Endodermal cell (in vitro differentiated cells): ENCODE results near the gene SMIM10. TPM values are rescaled to one million over a fixed set of nuclear protein-coding genes. Genes with fewer than 3 reads are reported as not detected.

Experiments used
- DNase-seq: peaks from one replicate; pipeline ENCODE4 v3.0.0-alpha.2; 2017
- H3K27ac ChIP-seq: 2 replicates; pipeline ENCODE4 v1.5.1; 2013; ENCODE audit warnings: mild to moderate bottlenecking, low read depth, low read length, moderate library complexity
- H3K27me3 ChIP-seq: 2 replicates; pipeline ENCODE4 v1.6.1; 2013; ENCODE audit warnings: mild to moderate bottlenecking, low read length, moderate library complexity; ENCODE audit not compliant: insufficient read depth, control insufficient read depth, poor library complexity, severe bottlenecking
- H3K36me3 ChIP-seq: 2 replicates; pipeline ENCODE4 v1.7.0; 2013; ENCODE audit warnings: mild to moderate bottlenecking, low read length, moderate library complexity; ENCODE audit not compliant: control insufficient read depth, insufficient read depth
- H3K4me1 ChIP-seq: one replicate; pipeline ENCODE4 v1.7.0; 2013; ENCODE audit warnings: low read length; ENCODE audit not compliant: control insufficient read depth, insufficient read depth
- H3K4me3 ChIP-seq: 2 replicates; pipeline ENCODE4 v1.5.1; 2013; ENCODE audit warnings: mild to moderate bottlenecking, low read length, moderate library complexity
- H3K9ac ChIP-seq: 2 replicates; pipeline ENCODE4 v1.6.1; 2013; ENCODE audit warnings: mild to moderate bottlenecking, low read length, moderate library complexity; ENCODE audit not compliant: poor library complexity, severe bottlenecking; ENCODE audit errors: extremely low read depth
- H3K9me3 ChIP-seq: 2 replicates; pipeline ENCODE4 v1.6.1; 2013; ENCODE audit warnings: mild to moderate bottlenecking, low read length, moderate library complexity; ENCODE audit not compliant: control insufficient read depth
- H3K27ac Mint-ChIP-seq: 2 replicates; pipeline ENCODE4 v1.8.0; 2020; ENCODE audit warnings: mixed read lengths
- H3K27me3 Mint-ChIP-seq: 2 replicates; pipeline ENCODE4 v1.8.0; 2021; ENCODE audit warnings: mild to moderate bottlenecking, mixed read lengths; ENCODE audit not compliant: insufficient read depth
- H3K36me3 Mint-ChIP-seq: 2 replicates; pipeline ENCODE4 v1.8.0; 2020; ENCODE audit warnings: low read depth, mixed read lengths
- H3K4me1 Mint-ChIP-seq: 2 replicates; pipeline ENCODE4 v1.8.0; 2020; ENCODE audit warnings: mixed read lengths
- H3K4me3 Mint-ChIP-seq: 2 replicates; pipeline ENCODE4 v1.8.0; 2020; ENCODE audit warnings: mild to moderate bottlenecking, moderate library complexity, mixed read lengths
- H3K9me3 Mint-ChIP-seq: 2 replicates; pipeline ENCODE4 v1.8.0; 2020; ENCODE audit warnings: mild to moderate bottlenecking, mixed read lengths
- CTCF ChIP-seq: fragments of 200-600 bp; sonication (generic); conservative IDR thresholded peaks from 2 replicates; pipeline ENCODE4 v1.5.0; 2021; ENCODE audit warnings: antibody characterized with exemption, mild to moderate bottlenecking
- WGBS, 2 experiments: methylation state at CpG; one replicate each; pipeline versions ENCODE4 v1.1.5 to v1.1.7; 2013; ENCODE audit warnings: missing lambda C conversion rate in 2 of 2, mixed read lengths in 1 of 2; ENCODE audit not compliant: insufficient coverage in 1 of 2, insufficient read length in 1 of 2; 5-methylcytosine and 5-hydroxymethylcytosine counted together
- total RNA-seq, 2 donors: library from RNA; stranded (reverse); fragmentation: NEBNext Ultra II Directional in 1 of 2; extraction: Animal tissue kit (Norgen Biotek cat#: 25700) in 1 of 2; gene quantifications; 2 replicates in 1 of 2; 3 replicates in 1 of 2; pipeline ENCODE4 v1.2.1, GENCODE V29; 2021

Gene SMIM10
- total RNA-seq, 2 donors from 2014 or later = 1.2 to 2.7 TPM

GRCh38 chrX:134981910-134982309, 8.9 kb upstream of the SMIM10 start:
- no peak overlapping the region for H3K4me3 Mint-ChIP-seq
- H3K27me3 Mint-ChIP-seq = no peaks in the 10 kb centered on the region
- H3K36me3 Mint-ChIP-seq = no peaks in the 10 kb centered on the region
- no peak for DNase-seq
- no peak overlapping the region for H3K27ac Mint-ChIP-seq
- no peaks in the 10 kb centered on the region for H3K4me1 ChIP-seq
- 100% methylated on average over 2 of the region's 3 CpGs; no CpG with 5 or more reads in 1 of the 2 experiments for WGBS, 2 experiments
- no peak overlapping the region for H3K27ac ChIP-seq
- H3K9me3 ChIP-seq = no peaks in the 10 kb centered on the region
- no peak overlapping the region for H3K4me3 ChIP-seq
- no peak overlapping the region for H3K9ac ChIP-seq
- H3K27me3 ChIP-seq = no peaks in the 10 kb centered on the region
- no peaks in the 10 kb centered on the region for H3K36me3 ChIP-seq
- no peak for TF ChIP-seq CTCF
- H3K9me3 Mint-ChIP-seq = peaks cover 49% of the 10 kb centered on the region
- no peaks in the 10 kb centered on the region for H3K4me1 Mint-ChIP-seq

- no peaks in the 10 kb centered on the region for H3K27me3 ChIP-seq
- DNase-seq = no peak
- H3K36me3 ChIP-seq = no peaks in the 10 kb centered on the region
- H3K4me1 ChIP-seq = no peaks in the 10 kb centered on the region
- Mint-ChIP-seq H3K9me3 (peaks cover 53% of the 10 kb centered on the region), H3K27ac (no peak overlapping the region), H3K27me3 (no peaks in the 10 kb centered on the region), H3K4me3 (no peak overlapping the region), H3K36me3 (no peaks in the 10 kb centered on the region), H3K4me1 (no peaks in the 10 kb centered on the region)
- no peak overlapping the region for H3K4me3 ChIP-seq
- 96% methylated on average over 2 of the region's 2 CpGs; no CpG with 5 or more reads in 1 of the 2 experiments for WGBS, 2 experiments
- H3K9me3 ChIP-seq = no peaks in the 10 kb centered on the region
- TF ChIP-seq CTCF = no peak
- no peak overlapping the region for H3K27ac ChIP-seq
- no peak overlapping the region for H3K9ac ChIP-seq
Observed at GRCh38 chrX:134982748-134983147, 8.0 kb upstream of the SMIM10 start.

GRCh38 chrX:134985479-134985878, 5.3 kb upstream of the SMIM10 start:
- Histone ChIP-seq H3K4me1 (no peaks in the 10 kb centered on the region), H3K36me3 (no peaks in the 10 kb centered on the region), H3K9me3 (no peaks in the 10 kb centered on the region), H3K9ac (no peak overlapping the region), H3K27ac (no peak overlapping the region), H3K27me3 (no peaks in the 10 kb centered on the region), H3K4me3 (no peak overlapping the region)
- TF ChIP-seq CTCF = no peak
- WGBS, 2 experiments = 92% methylated on average over 4 of the region's 4 CpGs; no CpG with 5 or more reads in 1 of the 2 experiments
- Mint-ChIP-seq H3K9me3 (peaks cover 58% of the 10 kb centered on the region), H3K4me1 (no peaks in the 10 kb centered on the region), H3K27ac (no peak overlapping the region), H3K27me3 (no peaks in the 10 kb centered on the region), H3K4me3 (no peak overlapping the region), H3K36me3 (no peaks in the 10 kb centered on the region)
- no peak for DNase-seq
